WTC11 (cell line): ENCODE data around the gene ADAM12. TPM values are rescaled to one million over a fixed set of nuclear protein-coding genes. Genes with fewer than 3 reads are reported as not detected.

Experiments used
- ATAC-seq: fragments of 200-7000 bp; cut with Tn5 transposase; 2 replicates; pipeline ENCODE4 v1.10.0; 2021; ENCODE audit warnings: mild to moderate bottlenecking, moderate library complexity
- CTCF ChIA-PET: fragments of 300-600 bp; sonication (Branson Sonifier 250); formaldehyde crosslinking; loops from one replicate; lab custom pipeline; 2021; ENCODE audit warnings: antibody characterized with exemption; lab: Charles Lee
- POLR2A ChIA-PET: fragments of 350-600 bp; sonication (Branson Sonifier 250); formaldehyde crosslinking; loops from one replicate; lab custom pipeline; 2021; ENCODE audit warnings: antibody characterized with exemption; lab: Charles Lee
- DNase-seq: peaks from one replicate; pipeline ENCODE4 v3.0.0; 2021; ENCODE audit warnings: low spot score
- H3K27ac Mint-ChIP-seq: 2 replicates; pipeline ENCODE4 v1.8.0; 2021; ENCODE audit warnings: mixed read lengths
- H3K27me3 Mint-ChIP-seq: 2 replicates; pipeline ENCODE4 v1.8.0; 2021; ENCODE audit warnings: low read depth, mild to moderate bottlenecking, moderate library complexity, mixed read lengths
- H3K36me3 Mint-ChIP-seq: 2 replicates; pipeline ENCODE4 v1.8.0; 2021; ENCODE audit warnings: mixed read lengths
- H3K4me1 Mint-ChIP-seq: 2 replicates; pipeline ENCODE4 v1.8.0; 2022; ENCODE audit warnings: mixed read lengths
- H3K4me3 Mint-ChIP-seq: 2 replicates; pipeline ENCODE4 v1.8.0; 2021; ENCODE audit warnings: mild to moderate bottlenecking, moderate library complexity, mixed read lengths
- H3K9me3 Mint-ChIP-seq: 2 replicates; pipeline ENCODE4 v1.8.0; 2021; ENCODE audit warnings: mixed read lengths
- ATF1 ChIP-seq: sonication (generic); formaldehyde crosslinking; IDR thresholded peaks from 2 replicates; pipeline ENCODE4 v1.8.1; 2023; ENCODE audit warnings: mild to moderate bottlenecking, moderate library complexity, missing genetic modification reagents
- CBFB ChIP-seq: sonication (generic); formaldehyde crosslinking; IDR thresholded peaks from 2 replicates; pipeline ENCODE4 v1.8.1; 2022; ENCODE audit warnings: mild to moderate bottlenecking, low read depth, missing genetic modification reagents
- ESRRA ChIP-seq: sonication (generic); formaldehyde crosslinking; IDR thresholded peaks from 2 replicates; pipeline ENCODE4 v1.8.1; 2022; ENCODE audit warnings: mild to moderate bottlenecking, missing genetic modification reagents, borderline replicate concordance
- ETV6 ChIP-seq: sonication (generic); formaldehyde crosslinking; IDR thresholded peaks from 2 replicates; pipeline ENCODE4 v1.8.1; 2022; ENCODE audit warnings: mild to moderate bottlenecking, missing genetic modification reagents
- GABPB1 ChIP-seq: sonication (generic); formaldehyde crosslinking; IDR thresholded peaks from 2 replicates; pipeline ENCODE4 v1.8.1; 2023; ENCODE audit warnings: mild to moderate bottlenecking, missing genetic modification reagents
- GRHL2 ChIP-seq: fragments of 250-450 bp; sonication (Bioruptor Pico); IDR thresholded peaks from 2 replicates; pipeline ENCODE4 v1.8.0; 2022; ENCODE audit warnings: mild to moderate bottlenecking, moderate library complexity; ENCODE audit not compliant: insufficient replicate concordance, severe bottlenecking
- HMGA2 ChIP-seq: fragments of 250-450 bp; sonication (Bioruptor Pico); IDR thresholded peaks from 2 replicates; pipeline ENCODE4 v1.4.0; 2021; ENCODE audit warnings: mild to moderate bottlenecking, moderate library complexity
- JUN ChIP-seq: sonication (generic); formaldehyde crosslinking; IDR thresholded peaks from 2 replicates; pipeline ENCODE4 v1.8.0; 2023; ENCODE audit warnings: mild to moderate bottlenecking, missing genetic modification reagents
- MYBL2 ChIP-seq: sonication (generic); formaldehyde crosslinking; IDR thresholded peaks from 2 replicates; pipeline ENCODE4 v1.8.1; 2023; ENCODE audit warnings: mild to moderate bottlenecking, moderate library complexity, missing genetic modification reagents
- NR1H2 ChIP-seq: sonication (generic); formaldehyde crosslinking; IDR thresholded peaks from 2 replicates; pipeline ENCODE4 v1.9.0; 2021; ENCODE audit warnings: mild to moderate bottlenecking, moderate library complexity, missing genetic modification reagents
- NR2C2 ChIP-seq: sonication (generic); formaldehyde crosslinking; IDR thresholded peaks from 2 replicates; pipeline ENCODE4 v1.8.0; 2022; ENCODE audit warnings: mild to moderate bottlenecking, missing genetic modification reagents
- RORB ChIP-seq: fragments of 250-450 bp; sonication (Bioruptor Pico); IDR thresholded peaks from 2 replicates; pipeline ENCODE4 v1.9.0; 2021; ENCODE audit warnings: mild to moderate bottlenecking
- TEAD4 ChIP-seq: sonication (generic); formaldehyde crosslinking; IDR thresholded peaks from 2 replicates; pipeline ENCODE4 v1.8.0; 2022; ENCODE audit warnings: mild to moderate bottlenecking, missing genetic modification reagents
- ZNF121 ChIP-seq: sonication (generic); formaldehyde crosslinking; IDR thresholded peaks from 2 replicates; pipeline ENCODE4 v1.8.0; 2023; ENCODE audit warnings: missing genetic modification reagents
- ZNF219 ChIP-seq: sonication (generic); formaldehyde crosslinking; IDR thresholded peaks from 2 replicates; pipeline ENCODE4 v1.8.0; 2023; ENCODE audit warnings: missing genetic modification reagents, mild to moderate bottlenecking, borderline replicate concordance
- ZNF263 ChIP-seq: sonication (generic); formaldehyde crosslinking; IDR thresholded peaks from 2 replicates; pipeline ENCODE4 v1.8.1; 2022; ENCODE audit warnings: low read depth, mild to moderate bottlenecking, moderate library complexity, missing genetic modification reagents
- ZNF317 ChIP-seq: sonication (generic); formaldehyde crosslinking; IDR thresholded peaks from 2 replicates; pipeline ENCODE4 v1.8.1; 2023; ENCODE audit warnings: low read depth, mild to moderate bottlenecking, moderate library complexity, missing genetic modification reagents, borderline replicate concordance
- ZNF423 ChIP-seq: fragments of 250-450 bp; sonication (Bioruptor Pico); IDR thresholded peaks from 2 replicates; pipeline ENCODE4 v2.1.2; 2022; ENCODE audit warnings: mild to moderate bottlenecking, moderate library complexity
- total RNA-seq: library from RNA; stranded (reverse); gene quantifications from 3 replicates; pipeline ENCODE4 v1.2.3, GENCODE V29; 2021
- TF ChIP-seq, protein P1 (sequence below): sonication (generic); formaldehyde crosslinking; IDR thresholded peaks from 2 replicates; pipeline ENCODE4 v1.8.1; 2023; ENCODE audit warnings: mild to moderate bottlenecking, missing genetic modification reagents, moderate library complexity
- TF ChIP-seq, protein P2 (sequence below): sonication (generic); formaldehyde crosslinking; IDR thresholded peaks from 2 replicates; pipeline ENCODE4 v1.8.1; 2022; ENCODE audit warnings: mild to moderate bottlenecking, missing genetic modification reagents, moderate library complexity, borderline replicate concordance
- TF ChIP-seq, protein P3 (sequence below): sonication (generic); formaldehyde crosslinking; IDR thresholded peaks from 2 replicates; pipeline ENCODE4 v1.8.1; 2023; ENCODE audit warnings: mild to moderate bottlenecking, missing genetic modification reagents, moderate library complexity
- TF ChIP-seq, protein P4 (sequence below): sonication (generic); formaldehyde crosslinking; IDR thresholded peaks from 2 replicates; pipeline ENCODE4 v1.8.1; 2022; ENCODE audit warnings: low read depth, mild to moderate bottlenecking, moderate library complexity, missing genetic modification reagents, borderline replicate concordance
- TF ChIP-seq, protein P5 (sequence below): sonication (generic); formaldehyde crosslinking; IDR thresholded peaks from 2 replicates; pipeline ENCODE4 v1.8.1; 2023; ENCODE audit warnings: mild to moderate bottlenecking, moderate library complexity, missing genetic modification reagents
- TF ChIP-seq, protein P6 (sequence below): fragments of 250-450 bp; sonication (Bioruptor Pico); conservative IDR thresholded peaks from 2 replicates; pipeline ENCODE4 v1.9.0; 2021; ENCODE audit warnings: mild to moderate bottlenecking
- TF ChIP-seq, protein P7 (sequence below): fragments of 250-450 bp; sonication (Bioruptor Pico); IDR thresholded peaks from 2 replicates; pipeline ENCODE4 v1.9.0; 2021; ENCODE audit warnings: moderate library complexity, mild to moderate bottlenecking, inconsistent platforms, borderline replicate concordance
- TF ChIP-seq, protein P8 (sequence below): sonication (generic); formaldehyde crosslinking; IDR thresholded peaks from 2 replicates; pipeline ENCODE4 v1.8.0; 2023; ENCODE audit warnings: mild to moderate bottlenecking, missing genetic modification reagents

The ADAM12 gene
- total RNA-seq, 1 experiment from 2014 or later = 0.22 TPM

DNA sequence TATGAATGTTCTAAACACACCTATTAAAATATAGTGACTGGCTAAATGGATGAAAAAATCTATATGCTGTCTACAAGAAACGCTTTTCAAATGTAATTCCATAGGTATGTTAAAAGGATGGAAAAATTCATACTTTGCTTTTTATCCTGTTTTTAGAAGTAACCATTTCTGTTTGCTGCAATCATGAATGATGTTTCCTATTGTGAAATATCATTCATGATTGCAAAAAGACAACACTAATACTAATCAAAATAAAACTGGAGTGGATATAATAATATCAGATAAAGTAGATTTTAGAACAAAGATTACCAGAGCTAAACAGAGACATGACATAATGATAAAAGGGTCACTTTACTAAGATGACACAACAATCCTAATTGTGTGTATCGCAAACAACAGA lies 353.7 kb downstream of the ADAM12 start:
- TF ChIP-seq ZNF121 (no peak), ATF1 (CRISPR knock-in tag) (no peak), MYBL2 (CRISPR knock-in tag) (no peak), GRHL2 (CRISPR knock-in tag) (no peak), TEAD4 (CRISPR knock-in tag) (no peak), ZNF263 (CRISPR knock-in tag) (no peak), ZNF219 (CRISPR knock-in tag) (no peak), NR2C2 (CRISPR knock-in tag) (no peak), GABPB1 (CRISPR knock-in tag) (no peak), NR1H2 (CRISPR knock-in tag) (no peak), CBFB (CRISPR knock-in tag) (no peak), ZNF423 (CRISPR knock-in tag) (no peak)
- TF ChIP-seq, protein P1, sequence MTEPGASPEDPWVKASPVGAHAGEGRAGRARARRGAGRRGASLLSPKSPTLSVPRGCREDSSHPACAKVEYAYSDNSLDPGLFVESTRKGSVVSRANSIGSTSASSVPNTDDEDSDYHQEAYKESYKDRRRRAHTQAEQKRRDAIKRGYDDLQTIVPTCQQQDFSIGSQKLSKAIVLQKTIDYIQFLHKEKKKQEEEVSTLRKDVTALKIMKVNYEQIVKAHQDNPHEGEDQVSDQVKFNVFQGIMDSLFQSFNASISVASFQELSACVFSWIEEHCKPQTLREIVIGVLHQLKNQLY (CRISPR knock-in tag) = no peak
- TF ChIP-seq, protein P2, sequence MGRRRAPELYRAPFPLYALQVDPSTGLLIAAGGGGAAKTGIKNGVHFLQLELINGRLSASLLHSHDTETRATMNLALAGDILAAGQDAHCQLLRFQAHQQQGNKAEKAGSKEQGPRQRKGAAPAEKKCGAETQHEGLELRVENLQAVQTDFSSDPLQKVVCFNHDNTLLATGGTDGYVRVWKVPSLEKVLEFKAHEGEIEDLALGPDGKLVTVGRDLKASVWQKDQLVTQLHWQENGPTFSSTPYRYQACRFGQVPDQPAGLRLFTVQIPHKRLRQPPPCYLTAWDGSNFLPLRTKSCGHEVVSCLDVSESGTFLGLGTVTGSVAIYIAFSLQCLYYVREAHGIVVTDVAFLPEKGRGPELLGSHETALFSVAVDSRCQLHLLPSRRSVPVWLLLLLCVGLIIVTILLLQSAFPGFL (CRISPR knock-in tag) = no peak
- TF ChIP-seq, protein P3, sequence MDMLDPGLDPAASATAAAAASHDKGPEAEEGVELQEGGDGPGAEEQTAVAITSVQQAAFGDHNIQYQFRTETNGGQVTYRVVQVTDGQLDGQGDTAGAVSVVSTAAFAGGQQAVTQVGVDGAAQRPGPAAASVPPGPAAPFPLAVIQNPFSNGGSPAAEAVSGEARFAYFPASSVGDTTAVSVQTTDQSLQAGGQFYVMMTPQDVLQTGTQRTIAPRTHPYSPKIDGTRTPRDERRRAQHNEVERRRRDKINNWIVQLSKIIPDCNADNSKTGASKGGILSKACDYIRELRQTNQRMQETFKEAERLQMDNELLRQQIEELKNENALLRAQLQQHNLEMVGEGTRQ (CRISPR knock-in tag) = no peak
- TF ChIP-seq, protein P4, sequence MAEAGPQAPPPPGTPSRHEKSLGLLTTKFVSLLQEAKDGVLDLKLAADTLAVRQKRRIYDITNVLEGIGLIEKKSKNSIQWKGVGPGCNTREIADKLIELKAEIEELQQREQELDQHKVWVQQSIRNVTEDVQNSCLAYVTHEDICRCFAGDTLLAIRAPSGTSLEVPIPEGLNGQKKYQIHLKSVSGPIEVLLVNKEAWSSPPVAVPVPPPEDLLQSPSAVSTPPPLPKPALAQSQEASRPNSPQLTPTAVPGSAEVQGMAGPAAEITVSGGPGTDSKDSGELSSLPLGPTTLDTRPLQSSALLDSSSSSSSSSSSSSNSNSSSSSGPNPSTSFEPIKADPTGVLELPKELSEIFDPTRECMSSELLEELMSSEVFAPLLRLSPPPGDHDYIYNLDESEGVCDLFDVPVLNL (CRISPR knock-in tag) = no peak
- TF ChIP-seq, protein P5, sequence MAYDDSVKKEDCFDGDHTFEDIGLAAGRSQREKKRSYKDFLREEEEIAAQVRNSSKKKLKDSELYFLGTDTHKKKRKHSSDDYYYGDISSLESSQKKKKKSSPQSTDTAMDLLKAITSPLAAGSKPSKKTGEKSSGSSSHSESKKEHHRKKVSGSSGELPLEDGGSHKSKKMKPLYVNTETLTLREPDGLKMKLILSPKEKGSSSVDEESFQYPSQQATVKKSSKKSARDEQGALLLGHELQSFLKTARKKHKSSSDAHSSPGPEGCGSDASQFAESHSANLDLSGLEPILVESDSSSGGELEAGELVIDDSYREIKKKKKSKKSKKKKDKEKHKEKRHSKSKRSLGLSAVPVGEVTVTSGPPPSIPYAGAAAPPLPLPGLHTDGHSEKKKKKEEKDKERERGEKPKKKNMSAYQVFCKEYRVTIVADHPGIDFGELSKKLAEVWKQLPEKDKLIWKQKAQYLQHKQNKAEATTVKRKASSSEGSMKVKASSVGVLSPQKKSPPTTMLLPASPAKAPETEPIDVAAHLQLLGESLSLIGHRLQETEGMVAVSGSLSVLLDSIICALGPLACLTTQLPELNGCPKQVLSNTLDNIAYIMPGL (CRISPR knock-in tag) = no peak
- TF ChIP-seq, protein P6, sequence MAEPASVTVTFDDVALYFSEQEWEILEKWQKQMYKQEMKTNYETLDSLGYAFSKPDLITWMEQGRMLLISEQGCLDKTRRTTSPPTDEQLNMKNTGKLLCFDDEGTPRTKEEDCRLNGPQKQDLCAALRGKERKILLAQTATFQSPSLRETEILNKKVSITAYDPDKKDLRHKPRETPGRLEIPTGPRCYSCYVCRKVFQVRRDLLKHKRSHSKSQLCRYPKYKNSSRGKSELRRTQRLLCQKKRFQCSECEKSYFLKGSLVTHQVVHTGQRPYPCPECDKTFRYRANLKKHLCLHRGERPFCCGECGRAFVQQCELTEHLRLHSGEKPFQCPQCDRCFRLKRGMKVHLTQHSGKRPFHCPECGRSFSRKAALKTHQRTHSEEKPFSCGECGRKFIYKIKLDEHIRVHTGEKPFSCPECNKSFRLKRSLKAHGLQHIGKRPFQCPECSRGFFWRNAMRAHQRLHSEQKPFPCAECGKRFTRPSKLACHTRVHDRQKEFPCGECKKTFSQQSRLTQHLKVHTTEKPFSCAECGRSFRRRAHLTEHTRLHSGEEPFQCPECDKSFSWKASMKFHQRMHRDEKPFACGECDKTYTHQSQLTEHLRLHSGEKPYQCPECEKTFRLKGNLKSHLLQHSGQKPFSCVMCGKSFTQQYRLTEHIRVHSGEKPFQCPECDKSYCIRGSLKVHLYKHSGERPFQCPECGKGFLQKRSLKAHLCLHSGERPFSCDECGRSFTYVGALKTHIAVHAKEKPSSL (CRISPR knock-in tag) = no peak
- H3K36me3 Mint-ChIP-seq = peaks cover 6% of the 10 kb centered on the region

DNA sequence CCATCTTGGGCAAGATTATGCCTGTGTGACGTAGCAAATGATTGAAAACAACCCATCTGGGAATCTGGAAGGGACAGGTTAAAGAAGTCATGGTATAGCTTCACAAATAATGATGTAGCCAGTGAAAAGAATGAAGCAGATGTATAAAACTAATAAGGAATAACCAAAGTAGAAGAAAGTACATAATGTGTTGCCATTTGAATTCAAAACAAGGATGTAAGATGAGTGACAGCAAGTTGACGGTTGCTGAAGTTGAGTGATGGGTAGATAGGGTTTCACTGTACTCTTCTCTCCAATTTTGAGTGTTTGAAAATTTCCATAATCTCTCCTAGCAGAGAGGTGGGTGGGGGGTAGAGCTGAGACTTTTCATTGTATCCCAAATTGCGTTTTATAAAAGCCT lies 358.3 kb downstream of the ADAM12 start:
- Mint-ChIP-seq H3K27ac (no peak overlapping the region), H3K36me3 (peaks cover 11% of the 10 kb centered on the region), H3K4me3 (no peak overlapping the region), H3K27me3 (peaks cover 2% of the 10 kb centered on the region; the same call in 1 of the 2 replicates), H3K9me3 (peaks cover 51% of the 10 kb centered on the region), H3K4me1 (no peaks in the 10 kb centered on the region)
- ChIA-PET POLR2A (no interaction called here), CTCF (no interaction called here)
- no peak for DNase-seq
- no peak for ATAC-seq
- TF ChIP-seq ETV6 (CRISPR knock-in tag) (no peak), ZNF317 (CRISPR knock-in tag) (no peak), RORB (CRISPR knock-in tag) (no peak), JUN (CRISPR knock-in tag) (no peak), HMGA2 (no peak), ESRRA (CRISPR knock-in tag) (no peak)
- TF ChIP-seq, protein P7, sequence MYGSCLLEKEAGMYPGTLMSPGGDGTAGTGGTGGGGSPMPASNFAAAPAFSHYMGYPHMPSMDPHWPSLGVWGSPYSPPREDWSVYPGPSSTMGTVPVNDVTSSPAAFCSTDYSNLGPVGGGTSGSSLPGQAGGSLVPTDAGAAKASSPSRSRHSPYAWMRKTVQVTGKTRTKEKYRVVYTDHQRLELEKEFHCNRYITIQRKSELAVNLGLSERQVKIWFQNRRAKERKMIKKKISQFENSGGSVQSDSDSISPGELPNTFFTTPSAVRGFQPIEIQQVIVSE = no peak
- TF ChIP-seq, protein P8, sequence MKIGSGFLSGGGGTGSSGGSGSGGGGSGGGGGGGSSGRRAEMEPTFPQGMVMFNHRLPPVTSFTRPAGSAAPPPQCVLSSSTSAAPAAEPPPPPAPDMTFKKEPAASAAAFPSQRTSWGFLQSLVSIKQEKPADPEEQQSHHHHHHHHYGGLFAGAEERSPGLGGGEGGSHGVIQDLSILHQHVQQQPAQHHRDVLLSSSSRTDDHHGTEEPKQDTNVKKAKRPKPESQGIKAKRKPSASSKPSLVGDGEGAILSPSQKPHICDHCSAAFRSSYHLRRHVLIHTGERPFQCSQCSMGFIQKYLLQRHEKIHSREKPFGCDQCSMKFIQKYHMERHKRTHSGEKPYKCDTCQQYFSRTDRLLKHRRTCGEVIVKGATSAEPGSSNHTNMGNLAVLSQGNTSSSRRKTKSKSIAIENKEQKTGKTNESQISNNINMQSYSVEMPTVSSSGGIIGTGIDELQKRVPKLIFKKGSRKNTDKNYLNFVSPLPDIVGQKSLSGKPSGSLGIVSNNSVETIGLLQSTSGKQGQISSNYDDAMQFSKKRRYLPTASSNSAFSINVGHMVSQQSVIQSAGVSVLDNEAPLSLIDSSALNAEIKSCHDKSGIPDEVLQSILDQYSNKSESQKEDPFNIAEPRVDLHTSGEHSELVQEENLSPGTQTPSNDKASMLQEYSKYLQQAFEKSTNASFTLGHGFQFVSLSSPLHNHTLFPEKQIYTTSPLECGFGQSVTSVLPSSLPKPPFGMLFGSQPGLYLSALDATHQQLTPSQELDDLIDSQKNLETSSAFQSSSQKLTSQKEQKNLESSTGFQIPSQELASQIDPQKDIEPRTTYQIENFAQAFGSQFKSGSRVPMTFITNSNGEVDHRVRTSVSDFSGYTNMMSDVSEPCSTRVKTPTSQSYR (CRISPR knock-in tag) = no peak

More for the DNA sequence above, 353.7 kb downstream of the ADAM12 start:
- peaks cover 10% of the 10 kb centered on the region for H3K4me1 Mint-ChIP-seq
- no peak overlapping the region for H3K4me3 Mint-ChIP-seq
- H3K27ac Mint-ChIP-seq = no peak overlapping the region
- POLR2A ChIA-PET = no interaction called here
- no peak for DNase-seq
- peaks cover 17% of the 10 kb centered on the region for H3K9me3 Mint-ChIP-seq
- no peak for ATAC-seq
- CTCF ChIA-PET = no interaction called here
- H3K27me3 Mint-ChIP-seq = no peaks in the 10 kb centered on the region
